Epithelial cell of esophagus (primary cell): ENCODE results near the gene ATP11A.
"Not testable (repeated sequence)": the region's sequence is repeated elsewhere in the genome, so short reads cannot be mapped to it uniquely, and the experiment has no call there.

Source experiments
- DNase-seq: peaks from one replicate; pipeline ENCODE4 v3.0.0; 2010; ENCODE audit warnings: low read depth
- H3K4me3 ChIP-seq: 2 replicates; pipeline ENCODE4 v1.5.1; 2011; ENCODE audit warnings: mild to moderate bottlenecking, low read length, control low read depth
- CTCF ChIP-seq: IDR thresholded peaks from 2 replicates; pipeline ENCODE4 v1.5.1; 2011; ENCODE audit warnings: low read depth, mild to moderate bottlenecking, low read length, control low read depth, inconsistent platforms; ENCODE audit not compliant: insufficient read depth; ENCODE audit errors: missing control alignments

ATP11A gene

GRCh38 chr13:112855859-112856258 lies 166.0 kb downstream of the ATP11A start:
- H3K4me3 ChIP-seq = no peak overlapping the region
- TF ChIP-seq CTCF = no peak
- DNase-seq = no peak

- DNase-seq = no peak
- no peak overlapping the region for H3K4me3 ChIP-seq
- TF ChIP-seq CTCF = no peak
Measured at GRCh38 chr13:112857914-112858490, 168.2 kb downstream of the ATP11A start.

GRCh38 chr13:112859128-112859816 lies 169.4 kb downstream of the ATP11A start:
- no peak overlapping the region for H3K4me3 ChIP-seq
- no peak for DNase-seq
- TF ChIP-seq CTCF = no peak

GRCh38 chr13:112859817-112860190 lies 170.0 kb downstream of the ATP11A start:
- TF ChIP-seq CTCF = no peak
- peak; percentile 31 for DNase-seq
- H3K4me3 ChIP-seq = no peak overlapping the region

GRCh38 chr13:112861876-112862615 lies 172.2 kb downstream of the ATP11A start:
- DNase-seq = no peak
- TF ChIP-seq CTCF = no peak
- H3K4me3 ChIP-seq = no peak overlapping the region

GRCh38 chr13:112863356-112863755 lies 173.5 kb downstream of the ATP11A start:
- DNase-seq, H3K4me3 ChIP-seq: not testable (repeated sequence)

GRCh38 chr13:112865478-112865877 lies 175.6 kb downstream of the ATP11A start:
- not testable (repeated sequence) for DNase-seq, H3K4me3 ChIP-seq

- TF ChIP-seq CTCF = no peak
- DNase-seq = no peak
- no peak overlapping the region for H3K4me3 ChIP-seq
Measured at GRCh38 chr13:112867301-112867711, 177.5 kb downstream of the ATP11A start.
